RCC 7860 (cell line): ENCODE measurements around the gene RPS6KA2.

Experiments
- DNase-seq: peaks from one replicate; pipeline ENCODE4 v3.0.0-alpha.2; 2015; ENCODE audit warnings: low spot score
- FAIRE-seq: peaks from 2 replicates; lab custom pipeline; 2012; peaks lifted over from hg19 to GRCh38; lab: Jason Lieb, UNC

RPS6KA2 gene

GRCh38 chr6:166439366-166440091 lies 187.5 kb downstream of the RPS6KA2 start:
- no peak for DNase-seq

DNA sequence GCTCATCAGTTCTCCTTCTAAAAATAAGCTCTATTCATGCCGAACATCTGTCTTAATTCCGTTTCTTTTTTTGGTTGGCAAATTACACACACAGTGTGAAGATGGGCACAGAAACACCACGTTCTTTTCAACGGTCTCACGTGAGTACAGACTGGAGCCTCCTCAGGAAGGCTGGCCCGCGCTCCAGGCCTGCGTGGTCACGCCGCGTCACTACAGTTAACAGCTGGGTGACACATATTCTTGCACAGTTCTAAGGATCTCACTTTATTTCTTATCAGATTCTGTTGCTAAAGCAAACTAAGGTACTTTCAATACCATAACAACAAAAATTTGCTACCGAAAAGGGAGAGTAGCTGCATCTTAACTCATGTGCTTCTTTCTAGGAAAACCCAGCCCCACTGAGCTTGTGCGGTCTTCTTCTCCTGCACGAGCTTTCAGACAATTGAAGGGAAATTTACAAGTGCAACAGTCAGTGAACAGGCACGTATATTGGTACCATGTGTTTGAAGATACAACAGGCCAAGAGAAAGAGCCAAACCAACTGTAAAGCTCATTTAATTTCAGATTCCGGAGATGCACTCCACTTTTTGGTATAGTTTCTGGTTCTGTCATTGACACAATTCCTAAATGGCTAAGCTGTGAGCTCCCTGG lies 188.7 kb downstream of the RPS6KA2 start:
- FAIRE-seq (no peak), DNase-seq (no peak)

More at GRCh38 chr6:166439366-166440091, 187.5 kb downstream of the RPS6KA2 start:
- FAIRE-seq: no peak

GRCh38 chr6:166437661-166438060 lies 189.4 kb downstream of the RPS6KA2 start:
- FAIRE-seq: no peak
- DNase-seq: no peak

DNA sequence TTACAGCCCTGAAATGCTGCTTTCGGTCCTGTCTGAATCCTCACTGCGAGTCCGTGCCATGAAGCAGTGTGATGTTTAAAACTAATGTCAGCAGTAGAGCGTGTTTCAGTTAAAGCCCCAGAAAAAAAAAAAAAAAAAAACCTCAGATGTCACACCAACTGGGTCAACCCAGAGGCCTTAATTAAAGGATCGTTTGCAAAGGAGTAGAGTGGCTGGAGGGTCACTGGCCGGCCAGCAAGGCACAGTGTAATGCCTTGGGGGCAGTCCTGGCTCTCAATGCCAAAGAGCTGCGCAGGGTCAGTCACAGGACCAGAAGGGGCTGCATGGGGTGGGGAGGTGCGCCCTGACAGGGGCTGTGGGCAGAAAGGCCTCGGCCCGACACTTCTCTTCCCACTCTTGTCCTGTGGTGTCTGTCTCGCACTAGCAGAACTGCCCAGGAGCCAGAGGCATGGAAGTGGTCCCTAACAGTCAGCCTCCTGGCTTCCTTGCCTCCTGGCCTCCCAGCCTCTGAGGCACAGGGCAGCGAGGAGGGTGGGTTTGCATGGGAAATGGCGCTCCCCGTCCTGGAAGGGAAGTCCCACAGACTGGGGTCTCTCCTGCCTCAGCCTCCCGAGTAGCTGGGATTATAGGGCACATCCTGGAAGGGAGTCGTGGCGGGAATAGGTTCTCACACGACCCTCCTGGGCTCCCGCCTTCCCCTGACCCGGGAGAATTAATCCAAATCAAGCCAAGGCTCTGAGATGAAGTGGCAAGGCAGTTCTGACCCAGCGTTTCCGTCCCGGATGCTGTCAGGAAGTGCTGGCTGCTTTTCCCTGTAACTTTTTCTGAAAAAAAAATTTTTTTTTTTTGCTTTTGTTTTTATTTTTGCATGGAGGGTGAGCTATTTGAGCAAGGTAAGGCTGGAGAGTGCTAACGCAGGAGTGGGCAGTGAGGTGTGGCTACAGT lies 190.6 kb downstream of the RPS6KA2 start:
- DNase-seq: no peak
- FAIRE-seq: no peak

DNA sequence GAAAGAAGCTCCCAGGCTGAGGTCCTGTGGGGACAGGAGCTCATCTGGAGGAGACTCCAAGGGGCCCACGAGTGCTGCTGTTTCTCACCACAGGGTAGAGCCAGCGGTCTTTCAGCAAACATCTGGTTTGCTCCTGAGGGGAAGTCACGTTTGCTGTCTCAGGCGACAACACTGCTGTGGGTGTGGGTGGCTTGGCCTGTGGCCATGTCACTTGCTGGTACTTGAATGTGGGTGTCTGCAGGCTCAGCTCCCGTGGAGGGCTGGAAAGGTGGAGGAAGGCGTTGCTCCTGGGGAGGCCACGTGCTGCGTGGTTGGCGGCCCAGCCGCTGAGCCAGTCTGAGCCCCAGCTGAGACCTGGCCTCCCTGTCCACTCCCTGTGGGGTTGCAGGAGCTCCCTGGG lies 191.5 kb downstream of the RPS6KA2 start:
- DNase-seq: no peak
- FAIRE-seq: no peak

- DNase-seq: no peak
- no peak for FAIRE-seq
Measured at GRCh38 chr6:166434336-166434735, 192.7 kb downstream of the RPS6KA2 start.

DNA sequence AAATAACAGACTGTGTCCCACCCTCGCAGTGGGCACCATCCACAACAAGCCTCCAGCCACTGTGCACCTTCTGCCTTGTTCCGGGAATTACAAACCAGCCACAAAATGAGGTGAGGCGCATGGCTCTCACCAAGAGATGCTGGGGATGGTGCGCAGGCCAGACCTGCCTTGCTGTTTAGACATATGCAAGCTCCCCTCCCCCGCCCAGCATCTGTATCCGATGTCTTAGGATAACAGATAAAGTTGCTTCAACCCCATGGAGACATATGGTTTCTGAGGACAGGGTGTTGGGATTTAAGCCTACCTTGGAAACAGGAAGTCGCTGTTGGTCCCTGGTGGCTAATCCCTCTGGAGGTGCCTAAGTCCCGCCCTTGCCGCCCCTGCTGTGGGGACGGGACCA lies 194.0 kb downstream of the RPS6KA2 start:
- FAIRE-seq (no peak), DNase-seq (no peak)

DNA sequence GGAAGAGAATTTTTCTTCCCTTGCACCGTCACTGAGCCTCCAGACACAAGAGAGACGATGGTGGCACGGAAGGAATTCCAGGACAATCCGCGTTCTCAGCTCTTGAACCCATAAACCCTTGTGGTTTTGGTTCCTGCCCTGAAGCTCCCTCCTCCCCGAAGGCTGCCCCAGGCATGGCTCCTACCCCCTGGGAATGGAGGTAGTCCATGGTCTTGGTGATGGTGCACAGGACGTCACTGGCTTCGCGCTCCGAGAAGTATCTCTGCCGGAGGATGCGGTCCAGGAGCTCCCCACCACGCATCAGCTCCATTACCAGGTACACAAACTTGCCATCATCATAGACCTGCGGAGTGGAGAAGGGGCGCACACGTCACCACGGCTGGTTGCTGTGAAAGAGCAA lies 196.8 kb downstream of the RPS6KA2 start:
- no peak for FAIRE-seq

DNA sequence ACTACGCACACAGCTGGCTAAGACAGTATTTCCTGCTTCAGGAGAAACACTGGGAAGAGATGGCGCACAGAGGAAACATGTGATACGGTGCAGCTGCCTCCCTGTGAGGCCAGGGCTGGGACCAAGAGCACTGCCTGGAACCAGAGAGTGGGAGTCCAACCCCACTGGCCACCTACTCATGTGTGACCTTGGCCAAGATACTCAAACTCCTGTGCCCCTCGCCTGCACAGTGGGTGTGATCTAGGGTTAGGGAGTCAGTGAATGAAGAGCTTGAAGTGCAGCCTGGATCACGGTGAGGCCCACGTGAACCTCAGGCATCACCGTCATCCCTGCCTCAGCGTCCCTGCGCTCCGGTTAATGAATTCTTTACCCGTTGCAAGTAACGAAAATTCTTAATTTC lies 202.6 kb downstream of the RPS6KA2 start:
- DNase-seq (no peak), FAIRE-seq (no peak)

More for the DNA sequence above, 196.8 kb downstream of the RPS6KA2 start:
- DNase-seq: no peak

DNA sequence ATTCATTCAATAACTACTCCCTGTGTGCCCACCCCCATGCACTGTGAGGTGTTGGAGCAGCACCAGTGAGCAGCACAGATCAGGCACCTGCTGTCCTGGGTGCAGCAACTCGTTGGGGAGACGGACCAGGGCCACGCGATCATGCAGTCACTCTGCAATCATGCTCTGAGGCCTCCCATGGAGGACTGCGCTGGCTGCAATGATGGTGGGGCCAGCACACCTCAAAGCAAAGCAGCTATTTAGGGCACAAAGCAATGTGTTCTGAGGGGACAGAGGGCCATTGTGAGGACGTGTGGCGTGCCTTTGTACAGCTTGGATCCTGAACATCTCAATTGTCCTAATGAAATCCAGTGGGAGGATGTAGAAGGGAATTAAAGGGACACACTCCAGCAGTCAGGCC lies 203.3 kb downstream of the RPS6KA2 start:
- DNase-seq (no peak), FAIRE-seq (no peak)

DNA sequence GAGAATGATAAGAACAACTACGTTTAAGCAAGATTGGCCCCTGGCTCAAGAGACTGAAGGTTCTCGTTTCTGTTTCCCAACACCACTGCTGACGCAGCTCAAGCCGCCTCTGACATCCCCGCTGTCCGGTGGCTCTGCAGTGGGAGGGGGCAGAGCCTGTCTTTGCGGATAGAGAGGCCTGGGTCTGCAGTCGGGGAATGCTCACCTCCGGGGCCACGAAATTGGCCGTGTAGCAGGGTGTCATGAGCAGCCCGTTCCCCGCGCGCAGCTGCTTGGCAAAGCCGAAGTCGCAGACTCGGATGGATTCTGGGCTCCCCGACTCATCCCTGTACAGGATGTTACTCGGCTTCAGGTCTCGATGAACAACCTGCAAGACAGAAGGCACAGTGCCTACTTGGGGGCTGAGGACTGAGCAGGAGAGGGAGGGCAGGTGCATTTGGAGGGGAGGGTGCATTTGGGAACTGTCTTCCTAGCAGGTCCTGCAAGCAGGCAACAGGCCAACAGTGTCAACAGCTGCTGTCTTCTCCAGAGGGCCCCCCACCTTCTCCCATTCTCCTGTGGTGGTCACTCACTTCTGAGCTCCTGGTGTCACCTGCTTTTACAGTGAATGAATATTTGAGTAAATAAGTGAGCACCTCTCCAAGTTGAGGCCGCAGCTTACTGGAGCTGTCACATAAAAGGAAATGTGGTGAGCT lies 203.9 kb downstream of the RPS6KA2 start:
- FAIRE-seq: no peak
- no peak for DNase-seq

GRCh38 chr6:166422201-166422940 lies 204.7 kb downstream of the RPS6KA2 start:
- DNase-seq: no peak
- no peak for FAIRE-seq

DNA sequence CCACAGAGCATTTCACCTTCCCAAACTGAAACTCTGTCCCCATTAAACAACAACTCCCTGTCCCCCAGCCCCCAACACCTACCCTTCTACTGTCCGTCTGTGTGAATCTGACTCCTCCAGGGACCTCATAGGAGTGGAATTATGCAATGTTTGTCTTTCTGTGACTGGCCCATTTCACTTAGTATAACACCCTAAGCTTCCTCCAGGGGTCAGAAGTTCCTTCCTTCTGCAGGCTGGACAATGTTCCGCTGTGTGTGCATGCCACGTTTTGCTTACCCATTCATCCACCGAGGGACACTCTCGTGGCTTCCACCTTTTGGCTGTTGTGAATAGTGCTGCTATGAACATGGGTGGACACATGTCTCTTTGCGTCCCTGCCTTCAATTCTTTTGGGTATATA lies 206.7 kb downstream of the RPS6KA2 start:
- no peak for FAIRE-seq

GRCh38 chr6:166419717-166420116 lies 207.3 kb downstream of the RPS6KA2 start:
- no peak for DNase-seq
- no peak for FAIRE-seq

More for the DNA sequence above, 206.7 kb downstream of the RPS6KA2 start:
- DNase-seq: no peak

DNA sequence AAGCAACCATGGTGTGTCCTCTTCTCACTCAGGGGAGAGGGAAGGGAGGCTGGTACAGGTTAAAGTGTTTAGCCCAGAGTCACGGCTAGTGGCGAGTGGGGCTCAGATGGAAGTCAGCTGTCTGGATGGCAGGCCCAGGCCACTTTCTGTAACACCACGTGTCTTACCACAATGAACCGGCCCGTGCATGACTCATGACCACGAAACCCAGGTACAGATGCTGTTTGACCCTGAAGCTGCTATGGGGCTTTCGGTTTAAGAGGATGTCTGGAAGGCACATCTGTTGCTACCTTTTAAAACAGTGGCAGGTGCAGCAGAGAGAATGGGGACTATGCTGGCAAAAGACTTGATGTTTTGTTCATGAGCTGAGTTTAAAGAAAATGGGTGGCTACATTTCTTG lies 207.8 kb downstream of the RPS6KA2 start:
- DNase-seq: no peak
- no peak for FAIRE-seq

- DNase-seq: no peak
- FAIRE-seq: no peak
Measured at GRCh38 chr6:166418691-166419143, 208.3 kb downstream of the RPS6KA2 start.

GRCh38 chr6:166417285-166417691 lies 209.8 kb downstream of the RPS6KA2 start:
- no peak for FAIRE-seq

DNA sequence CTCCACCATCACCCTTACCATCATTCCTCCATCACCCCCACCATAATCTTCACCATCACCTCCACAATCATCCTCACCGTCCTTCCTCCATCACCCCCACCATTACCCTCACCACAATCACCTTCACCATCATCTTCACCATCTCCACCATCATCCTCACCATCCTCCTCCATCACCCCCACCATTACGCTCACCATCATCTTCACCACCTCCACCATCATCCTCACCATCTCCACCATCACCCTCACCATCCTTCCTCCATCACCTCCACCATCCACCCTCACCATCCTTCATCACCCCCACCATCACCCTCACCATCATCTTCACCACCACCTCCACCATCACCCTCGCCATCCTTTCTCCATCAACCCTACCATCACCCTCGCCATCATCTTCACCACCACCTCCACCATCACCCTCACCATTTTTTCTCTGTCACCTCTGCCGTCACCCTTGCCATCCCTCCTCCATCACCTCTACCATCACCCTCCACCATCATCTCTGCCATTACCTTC lies 211.2 kb downstream of the RPS6KA2 start:
- DNase-seq (no peak), FAIRE-seq (no peak)

More at GRCh38 chr6:166417285-166417691, 209.8 kb downstream of the RPS6KA2 start:
- DNase-seq: no peak

DNA sequence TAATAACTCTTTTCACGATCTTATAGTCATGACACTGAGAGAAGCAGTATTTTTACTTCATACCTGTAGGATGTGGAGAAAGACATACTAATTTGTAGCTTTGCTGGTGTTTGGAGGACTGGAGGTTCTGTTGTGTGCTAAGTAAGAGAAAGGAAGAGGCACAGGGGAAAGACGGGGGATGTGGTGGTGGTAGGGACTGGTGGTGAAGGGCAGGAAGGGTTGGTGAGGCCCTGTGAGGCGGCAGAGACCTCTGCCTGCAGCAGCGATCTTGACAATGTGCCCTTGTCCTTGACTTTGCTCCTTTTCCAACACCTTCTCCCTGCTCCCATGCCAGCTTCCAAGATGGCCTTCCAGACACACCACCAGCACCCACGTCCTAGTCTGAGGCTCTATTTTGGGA lies 211.7 kb downstream of the RPS6KA2 start:
- FAIRE-seq: no peak
- no peak for DNase-seq

DNA sequence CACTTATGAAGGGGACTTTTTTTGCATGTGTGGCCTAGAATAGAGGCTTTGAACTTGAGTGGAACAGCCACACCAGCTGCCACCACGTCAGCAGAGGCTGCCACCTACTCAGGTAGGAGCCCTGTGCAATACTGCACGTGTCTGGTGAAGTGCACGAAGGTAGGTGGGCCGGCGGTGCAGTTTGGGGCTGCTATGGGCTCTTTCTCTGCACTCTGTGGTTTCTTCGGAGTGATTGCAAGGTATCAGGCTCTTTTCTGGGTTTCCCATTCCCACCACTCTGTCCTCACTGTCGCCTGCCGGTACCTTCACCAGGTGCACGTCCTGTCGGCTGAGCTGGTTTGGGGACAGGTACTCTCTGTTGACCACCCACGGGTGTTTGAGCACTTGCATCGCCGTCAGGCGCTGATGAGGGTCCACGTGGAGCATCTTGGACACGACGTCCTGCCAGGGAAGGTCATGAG lies 213.5 kb downstream of the RPS6KA2 start:
- no peak for FAIRE-seq
- no peak for DNase-seq
